Gastroesophageal sphincter (tissue), 3 donors: ENCODE data around the gene CA9.

ENCODE experiments used
- POLR2AphosphoS5 ChIP-seq: sonication (generic); formaldehyde crosslinking; IDR thresholded peaks from one replicate; pipeline ENCODE4 v1.6.1; 2017; ENCODE audit warnings: antibody characterized with exemption
- TF ChIP-seq, protein P1 (sequence below), 4 experiments: fragments of 200-600 bp in 2 of 4; fragments of 450-650 bp in 2 of 4; sonication (generic) in 1 of 4; IDR thresholded peaks; one replicate each; pipeline ENCODE4 v1.5.1; 2017 to 2019; ENCODE audit warnings: antibody characterized with exemption in 4 of 4, mild to moderate bottlenecking in 2 of 4, moderate library complexity in 2 of 4

DNA sequence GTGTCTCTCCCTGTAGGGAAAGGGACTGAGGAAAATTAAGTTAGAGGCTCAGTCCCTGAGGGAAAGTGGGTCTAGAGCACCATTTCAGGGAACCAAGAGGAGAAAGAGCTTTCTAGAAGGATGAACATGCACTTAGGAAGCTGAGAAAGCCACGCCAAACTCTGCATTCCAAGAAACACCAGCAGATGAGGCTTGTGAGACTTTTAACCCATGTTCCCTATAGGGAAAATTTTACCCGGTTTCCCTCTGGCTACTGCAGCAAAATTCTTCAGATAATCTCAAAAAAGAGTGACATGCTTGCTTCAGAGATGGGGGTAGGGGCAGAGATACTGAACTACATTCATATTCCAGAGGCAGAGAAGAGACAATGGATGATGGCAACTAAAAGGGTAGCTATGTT is 49.7 kb downstream of the CA9 start:
- TF ChIP-seq, protein P1, sequence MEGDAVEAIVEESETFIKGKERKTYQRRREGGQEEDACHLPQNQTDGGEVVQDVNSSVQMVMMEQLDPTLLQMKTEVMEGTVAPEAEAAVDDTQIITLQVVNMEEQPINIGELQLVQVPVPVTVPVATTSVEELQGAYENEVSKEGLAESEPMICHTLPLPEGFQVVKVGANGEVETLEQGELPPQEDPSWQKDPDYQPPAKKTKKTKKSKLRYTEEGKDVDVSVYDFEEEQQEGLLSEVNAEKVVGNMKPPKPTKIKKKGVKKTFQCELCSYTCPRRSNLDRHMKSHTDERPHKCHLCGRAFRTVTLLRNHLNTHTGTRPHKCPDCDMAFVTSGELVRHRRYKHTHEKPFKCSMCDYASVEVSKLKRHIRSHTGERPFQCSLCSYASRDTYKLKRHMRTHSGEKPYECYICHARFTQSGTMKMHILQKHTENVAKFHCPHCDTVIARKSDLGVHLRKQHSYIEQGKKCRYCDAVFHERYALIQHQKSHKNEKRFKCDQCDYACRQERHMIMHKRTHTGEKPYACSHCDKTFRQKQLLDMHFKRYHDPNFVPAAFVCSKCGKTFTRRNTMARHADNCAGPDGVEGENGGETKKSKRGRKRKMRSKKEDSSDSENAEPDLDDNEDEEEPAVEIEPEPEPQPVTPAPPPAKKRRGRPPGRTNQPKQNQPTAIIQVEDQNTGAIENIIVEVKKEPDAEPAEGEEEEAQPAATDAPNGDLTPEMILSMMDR (IDR thresholded peaks at IDR 0.05): no peak
- no peak for TF ChIP-seq POLR2AphosphoS5
